ENCODE results near the gene ANO6.

DNA sequence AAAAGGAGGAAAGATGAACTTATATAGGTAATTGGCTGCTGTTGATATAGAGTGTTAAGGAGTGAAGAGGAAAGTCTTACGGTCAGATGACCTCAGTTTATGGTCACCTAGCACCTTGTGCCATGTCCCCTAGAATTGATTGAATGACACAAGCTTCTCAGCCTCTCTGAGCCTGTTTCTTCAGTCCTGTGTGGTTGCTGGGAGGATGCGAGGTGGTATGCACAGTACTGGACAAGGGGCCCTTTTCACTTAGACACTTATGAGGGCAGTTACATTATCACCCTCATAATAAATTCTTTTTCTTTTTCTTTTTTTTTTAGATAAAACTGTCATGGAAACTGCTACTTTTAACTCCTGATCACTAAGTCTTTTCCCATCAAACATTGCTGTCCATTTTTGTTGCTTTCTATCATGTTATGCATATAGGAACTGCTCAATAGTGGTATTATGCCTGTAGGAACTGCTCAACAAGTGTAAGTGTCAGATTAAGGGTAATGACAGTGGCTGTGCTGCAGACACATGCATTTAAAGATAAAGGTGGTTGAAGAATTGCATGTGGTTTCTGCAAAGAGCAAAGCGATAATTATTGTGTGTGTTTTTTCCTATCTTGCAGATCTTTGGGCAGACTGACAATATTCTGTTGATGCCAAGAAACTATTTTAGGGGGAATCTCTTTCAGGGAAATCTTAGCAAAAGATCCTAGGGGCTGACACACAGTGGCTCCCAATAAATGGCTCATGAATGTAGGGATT lies 11.6 kb downstream of the ANO6 start:
- TF ChIP-seq, protein P1, sequence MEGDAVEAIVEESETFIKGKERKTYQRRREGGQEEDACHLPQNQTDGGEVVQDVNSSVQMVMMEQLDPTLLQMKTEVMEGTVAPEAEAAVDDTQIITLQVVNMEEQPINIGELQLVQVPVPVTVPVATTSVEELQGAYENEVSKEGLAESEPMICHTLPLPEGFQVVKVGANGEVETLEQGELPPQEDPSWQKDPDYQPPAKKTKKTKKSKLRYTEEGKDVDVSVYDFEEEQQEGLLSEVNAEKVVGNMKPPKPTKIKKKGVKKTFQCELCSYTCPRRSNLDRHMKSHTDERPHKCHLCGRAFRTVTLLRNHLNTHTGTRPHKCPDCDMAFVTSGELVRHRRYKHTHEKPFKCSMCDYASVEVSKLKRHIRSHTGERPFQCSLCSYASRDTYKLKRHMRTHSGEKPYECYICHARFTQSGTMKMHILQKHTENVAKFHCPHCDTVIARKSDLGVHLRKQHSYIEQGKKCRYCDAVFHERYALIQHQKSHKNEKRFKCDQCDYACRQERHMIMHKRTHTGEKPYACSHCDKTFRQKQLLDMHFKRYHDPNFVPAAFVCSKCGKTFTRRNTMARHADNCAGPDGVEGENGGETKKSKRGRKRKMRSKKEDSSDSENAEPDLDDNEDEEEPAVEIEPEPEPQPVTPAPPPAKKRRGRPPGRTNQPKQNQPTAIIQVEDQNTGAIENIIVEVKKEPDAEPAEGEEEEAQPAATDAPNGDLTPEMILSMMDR (conservative IDR thresholded peaks at IDR 0.05): no peak
- TF ChIP-seq EZH2 (IDR thresholded peaks at IDR 0.05; ENCODE audit: low read depth): no peak
